HL-60 (cell line): Measurements from ENCODE around the gene HIRA.

Source experiments
- GABPA ChIP-seq: IDR thresholded peaks from 2 replicates; pipeline ENCODE4 v1.6.1; 2012; ENCODE audit warnings: low read depth
- POLR2AphosphoS5 ChIP-seq: IDR thresholded peaks from 2 replicates; pipeline ENCODE4 v1.6.1; 2012; ENCODE audit warnings: low read depth
- SPI1 ChIP-seq: IDR thresholded peaks from 2 replicates; pipeline ENCODE4 v1.6.1; 2012; ENCODE audit warnings: low read depth, mild to moderate bottlenecking, borderline replicate concordance
- TF ChIP-seq, protein P1 (sequence below): IDR thresholded peaks from one replicate; pipeline ENCODE4 v1.5.1; 2011; ENCODE audit warnings: low read length, control low read depth, inconsistent platforms; ENCODE audit not compliant: insufficient read depth
- TF ChIP-seq, protein P2 (sequence below): IDR thresholded peaks from 2 replicates; pipeline ENCODE4 v1.6.1; 2012; ENCODE audit warnings: low read depth; ENCODE audit not compliant: insufficient replicate concordance

DNA sequence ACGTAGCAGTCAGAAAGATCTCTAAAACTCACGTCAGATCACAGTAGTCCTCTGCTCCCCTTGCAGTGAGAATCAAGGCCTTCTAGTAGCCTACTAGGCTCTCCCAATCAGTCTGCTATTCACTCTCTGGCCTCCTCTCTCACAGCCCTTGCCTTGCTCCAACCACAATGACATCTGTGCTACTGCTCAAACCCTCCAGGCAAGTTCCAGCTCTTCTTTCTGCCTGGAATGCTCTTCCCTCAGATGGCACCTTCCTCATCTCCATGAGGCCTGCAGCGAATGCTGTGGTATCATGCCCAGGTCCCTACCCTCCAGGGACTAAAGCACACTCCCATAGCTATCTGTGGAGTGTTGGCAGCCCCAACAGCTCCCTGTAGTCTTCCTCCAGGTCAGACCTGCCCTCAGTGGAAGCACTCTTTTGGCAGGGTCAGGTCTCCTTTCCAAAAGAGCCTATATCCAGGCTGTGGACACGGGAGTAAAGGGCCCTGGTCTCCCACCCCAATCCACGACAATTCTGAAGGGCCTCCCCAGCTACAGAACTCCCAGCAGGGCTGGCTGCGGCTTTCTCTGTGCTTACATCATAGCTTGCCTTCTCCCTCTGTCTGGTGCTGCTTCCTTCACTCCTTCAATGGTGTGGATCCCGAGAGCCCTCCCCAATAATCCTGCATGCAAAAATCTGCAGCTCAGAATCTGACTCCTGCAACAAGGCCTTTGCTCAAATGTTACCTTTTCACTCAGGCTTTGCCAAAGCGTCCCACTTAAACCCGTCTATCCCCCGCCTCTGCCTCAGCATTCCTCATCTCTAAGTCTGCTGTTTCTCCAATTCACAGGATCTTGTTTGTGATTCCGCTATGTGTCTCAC lies 8.9 kb downstream of the HIRA start:
- TF ChIP-seq, protein P1, sequence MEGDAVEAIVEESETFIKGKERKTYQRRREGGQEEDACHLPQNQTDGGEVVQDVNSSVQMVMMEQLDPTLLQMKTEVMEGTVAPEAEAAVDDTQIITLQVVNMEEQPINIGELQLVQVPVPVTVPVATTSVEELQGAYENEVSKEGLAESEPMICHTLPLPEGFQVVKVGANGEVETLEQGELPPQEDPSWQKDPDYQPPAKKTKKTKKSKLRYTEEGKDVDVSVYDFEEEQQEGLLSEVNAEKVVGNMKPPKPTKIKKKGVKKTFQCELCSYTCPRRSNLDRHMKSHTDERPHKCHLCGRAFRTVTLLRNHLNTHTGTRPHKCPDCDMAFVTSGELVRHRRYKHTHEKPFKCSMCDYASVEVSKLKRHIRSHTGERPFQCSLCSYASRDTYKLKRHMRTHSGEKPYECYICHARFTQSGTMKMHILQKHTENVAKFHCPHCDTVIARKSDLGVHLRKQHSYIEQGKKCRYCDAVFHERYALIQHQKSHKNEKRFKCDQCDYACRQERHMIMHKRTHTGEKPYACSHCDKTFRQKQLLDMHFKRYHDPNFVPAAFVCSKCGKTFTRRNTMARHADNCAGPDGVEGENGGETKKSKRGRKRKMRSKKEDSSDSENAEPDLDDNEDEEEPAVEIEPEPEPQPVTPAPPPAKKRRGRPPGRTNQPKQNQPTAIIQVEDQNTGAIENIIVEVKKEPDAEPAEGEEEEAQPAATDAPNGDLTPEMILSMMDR, result no peak
- no peak for TF ChIP-seq POLR2AphosphoS5
- TF ChIP-seq, protein P2, sequence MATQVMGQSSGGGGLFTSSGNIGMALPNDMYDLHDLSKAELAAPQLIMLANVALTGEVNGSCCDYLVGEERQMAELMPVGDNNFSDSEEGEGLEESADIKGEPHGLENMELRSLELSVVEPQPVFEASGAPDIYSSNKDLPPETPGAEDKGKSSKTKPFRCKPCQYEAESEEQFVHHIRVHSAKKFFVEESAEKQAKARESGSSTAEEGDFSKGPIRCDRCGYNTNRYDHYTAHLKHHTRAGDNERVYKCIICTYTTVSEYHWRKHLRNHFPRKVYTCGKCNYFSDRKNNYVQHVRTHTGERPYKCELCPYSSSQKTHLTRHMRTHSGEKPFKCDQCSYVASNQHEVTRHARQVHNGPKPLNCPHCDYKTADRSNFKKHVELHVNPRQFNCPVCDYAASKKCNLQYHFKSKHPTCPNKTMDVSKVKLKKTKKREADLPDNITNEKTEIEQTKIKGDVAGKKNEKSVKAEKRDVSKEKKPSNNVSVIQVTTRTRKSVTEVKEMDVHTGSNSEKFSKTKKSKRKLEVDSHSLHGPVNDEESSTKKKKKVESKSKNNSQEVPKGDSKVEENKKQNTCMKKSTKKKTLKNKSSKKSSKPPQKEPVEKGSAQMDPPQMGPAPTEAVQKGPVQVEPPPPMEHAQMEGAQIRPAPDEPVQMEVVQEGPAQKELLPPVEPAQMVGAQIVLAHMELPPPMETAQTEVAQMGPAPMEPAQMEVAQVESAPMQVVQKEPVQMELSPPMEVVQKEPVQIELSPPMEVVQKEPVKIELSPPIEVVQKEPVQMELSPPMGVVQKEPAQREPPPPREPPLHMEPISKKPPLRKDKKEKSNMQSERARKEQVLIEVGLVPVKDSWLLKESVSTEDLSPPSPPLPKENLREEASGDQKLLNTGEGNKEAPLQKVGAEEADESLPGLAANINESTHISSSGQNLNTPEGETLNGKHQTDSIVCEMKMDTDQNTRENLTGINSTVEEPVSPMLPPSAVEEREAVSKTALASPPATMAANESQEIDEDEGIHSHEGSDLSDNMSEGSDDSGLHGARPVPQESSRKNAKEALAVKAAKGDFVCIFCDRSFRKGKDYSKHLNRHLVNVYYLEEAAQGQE, result no peak
- TF ChIP-seq SPI1, result no peak
- no peak for TF ChIP-seq GABPA
